ENCODE results near the gene CD86. TPM values are rescaled to one million over a fixed set of nuclear protein-coding genes. Genes with fewer than 3 reads are reported as not detected.

CD86 gene
- total RNA-seq, 1 experiment from 2014 or later, result not detected

DNA sequence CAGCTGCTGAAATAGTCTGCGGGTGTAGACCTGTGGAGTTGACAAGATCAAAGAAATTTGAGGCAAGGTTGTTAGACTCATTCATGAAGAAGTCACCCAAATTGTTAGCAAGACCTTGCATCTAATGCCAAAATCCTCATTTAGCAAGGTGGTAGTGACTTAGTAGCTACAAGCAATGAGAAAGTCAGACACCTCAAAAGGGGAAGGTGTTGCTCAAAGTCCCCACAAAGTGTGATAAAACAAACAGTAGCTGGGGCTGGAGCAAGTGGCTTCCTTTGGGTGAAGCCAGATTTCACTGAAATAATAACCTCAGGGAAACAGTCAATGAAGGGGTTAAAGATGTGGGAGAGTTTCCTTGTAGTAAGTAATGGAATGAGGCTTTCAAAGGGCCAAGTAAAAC, 44.9 kb downstream of the CD86 start:
- ATAC-seq (no peak), DNase-seq (ENCODE audit: low read depth, low spot score) (no peak)
- BruUV-seq (replicated peaks), result no TSS peak
- H3K4me1 ChIP-seq (ENCODE audit: control insufficient read depth, insufficient read depth, low read length), result no peaks in the 10 kb centered on the region
- in situ Hi-C loops (cut with HindIII; ENCODE audit: low pct_unique_long_range_greater_than_20kb, low sequenced_read_pairs), result no loop called here
- no peaks in the 10 kb centered on the region for H3K9me3 ChIP-seq (ENCODE audit: control insufficient read depth, insufficient read depth, low read depth, low read length)
- intact Hi-C loops (cut with micrococcal nuclease; ENCODE audit: unreplicated experiment), result loop anchor here (2.0 kb wide), 1 partner anchor 201 kb away; no protein-coding TSS in a partner anchor
- no peaks in the 10 kb centered on the region for H3K36me3 ChIP-seq (ENCODE audit: control insufficient read depth, insufficient read depth, low read length)
- H3K4me3 ChIP-seq (ENCODE audit: low read depth in 2 of 2, low read length in 2 of 2), result no peak overlapping the region
- ChIA-PET POLR2A (no interaction called here), CTCF (no interaction called here)
- peaks cover 14% of the 10 kb centered on the region for H3K27me3 ChIP-seq (ENCODE audit: control insufficient read depth, insufficient read depth, low read length)
- H3K27ac ChIP-seq (ENCODE audit: low read length), result no peak overlapping the region
- TF ChIP-seq SIN3A (IDR thresholded peaks at IDR 0.05; ENCODE audit: borderline replicate concordance, insufficient read depth, low read depth, low read length) (no peak), TCF7L2 (IDR thresholded peaks at IDR 0.05; ENCODE audit: low read depth, low read length) (no peak)
- TF ChIP-seq, protein P1, sequence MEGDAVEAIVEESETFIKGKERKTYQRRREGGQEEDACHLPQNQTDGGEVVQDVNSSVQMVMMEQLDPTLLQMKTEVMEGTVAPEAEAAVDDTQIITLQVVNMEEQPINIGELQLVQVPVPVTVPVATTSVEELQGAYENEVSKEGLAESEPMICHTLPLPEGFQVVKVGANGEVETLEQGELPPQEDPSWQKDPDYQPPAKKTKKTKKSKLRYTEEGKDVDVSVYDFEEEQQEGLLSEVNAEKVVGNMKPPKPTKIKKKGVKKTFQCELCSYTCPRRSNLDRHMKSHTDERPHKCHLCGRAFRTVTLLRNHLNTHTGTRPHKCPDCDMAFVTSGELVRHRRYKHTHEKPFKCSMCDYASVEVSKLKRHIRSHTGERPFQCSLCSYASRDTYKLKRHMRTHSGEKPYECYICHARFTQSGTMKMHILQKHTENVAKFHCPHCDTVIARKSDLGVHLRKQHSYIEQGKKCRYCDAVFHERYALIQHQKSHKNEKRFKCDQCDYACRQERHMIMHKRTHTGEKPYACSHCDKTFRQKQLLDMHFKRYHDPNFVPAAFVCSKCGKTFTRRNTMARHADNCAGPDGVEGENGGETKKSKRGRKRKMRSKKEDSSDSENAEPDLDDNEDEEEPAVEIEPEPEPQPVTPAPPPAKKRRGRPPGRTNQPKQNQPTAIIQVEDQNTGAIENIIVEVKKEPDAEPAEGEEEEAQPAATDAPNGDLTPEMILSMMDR (IDR thresholded peaks at IDR 0.05), result no peak

DNA sequence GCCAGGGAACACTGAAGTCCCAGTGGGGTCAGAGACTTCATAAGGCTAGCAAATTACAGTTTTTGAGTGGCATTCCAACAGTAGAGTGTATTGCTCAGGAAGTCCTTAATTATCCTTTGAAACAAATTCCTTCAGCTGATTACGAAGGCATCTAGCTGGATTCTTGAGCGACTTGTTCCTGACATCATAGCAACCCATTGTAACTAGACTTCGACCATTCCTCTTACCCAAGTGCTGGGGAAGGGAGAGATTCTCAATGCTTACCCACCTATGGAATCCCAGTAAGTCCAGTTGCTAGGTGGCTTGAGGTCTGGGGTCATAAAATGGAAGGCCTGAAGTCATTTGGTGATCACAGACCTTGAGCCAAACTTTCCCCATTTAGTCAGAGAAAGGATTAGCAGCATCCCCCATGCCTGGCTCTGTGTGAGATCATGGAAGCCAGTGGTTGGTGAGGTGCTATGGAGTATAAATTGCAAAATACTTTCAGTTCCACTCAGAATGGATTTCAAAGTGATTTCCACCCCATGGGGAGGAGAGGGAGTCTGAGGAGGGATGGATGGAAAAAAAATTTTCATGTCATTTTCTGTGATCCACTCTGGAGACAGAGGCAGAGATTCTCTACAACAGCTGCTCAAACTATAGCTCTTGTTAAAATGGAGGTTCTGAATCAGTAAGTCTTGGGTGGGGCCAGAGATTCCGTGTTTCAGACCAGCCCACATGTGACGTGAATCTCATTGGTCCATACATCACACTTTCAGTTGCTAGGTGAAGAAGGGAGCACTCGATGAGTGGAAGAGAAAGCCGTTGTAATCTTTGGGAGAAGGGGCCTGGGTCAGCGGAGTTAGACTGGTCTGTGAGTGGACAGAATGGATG, 45.7 kb downstream of the CD86 start:
- H3K9me3 ChIP-seq (ENCODE audit: control insufficient read depth, insufficient read depth, low read depth, low read length), result no peaks in the 10 kb centered on the region
- no peak overlapping the region for H3K27ac ChIP-seq (ENCODE audit: low read length)
- no peaks in the 10 kb centered on the region for H3K4me1 ChIP-seq (ENCODE audit: control insufficient read depth, insufficient read depth, low read length)
- DNase-seq (ENCODE audit: low read depth, low spot score) (no peak), ATAC-seq (no peak)
- in situ Hi-C loops (cut with HindIII; ENCODE audit: low pct_unique_long_range_greater_than_20kb, low sequenced_read_pairs), result no loop called here
- no peak overlapping the region for H3K4me3 ChIP-seq (ENCODE audit: low read depth in 2 of 2, low read length in 2 of 2)
- peaks cover 13% of the 10 kb centered on the region for H3K27me3 ChIP-seq (ENCODE audit: control insufficient read depth, insufficient read depth, low read length)
- H3K36me3 ChIP-seq (ENCODE audit: control insufficient read depth, insufficient read depth, low read length), result no peaks in the 10 kb centered on the region
- TF ChIP-seq SIN3A (IDR thresholded peaks at IDR 0.05; ENCODE audit: borderline replicate concordance, insufficient read depth, low read depth, low read length) (no peak), TCF7L2 (IDR thresholded peaks at IDR 0.05; ENCODE audit: low read depth, low read length) (no peak), POLR2AphosphoS5 (IDR thresholded peaks at IDR 0.05; ENCODE audit: low read depth, low read length) (no peak)
- TF ChIP-seq, protein P2, sequence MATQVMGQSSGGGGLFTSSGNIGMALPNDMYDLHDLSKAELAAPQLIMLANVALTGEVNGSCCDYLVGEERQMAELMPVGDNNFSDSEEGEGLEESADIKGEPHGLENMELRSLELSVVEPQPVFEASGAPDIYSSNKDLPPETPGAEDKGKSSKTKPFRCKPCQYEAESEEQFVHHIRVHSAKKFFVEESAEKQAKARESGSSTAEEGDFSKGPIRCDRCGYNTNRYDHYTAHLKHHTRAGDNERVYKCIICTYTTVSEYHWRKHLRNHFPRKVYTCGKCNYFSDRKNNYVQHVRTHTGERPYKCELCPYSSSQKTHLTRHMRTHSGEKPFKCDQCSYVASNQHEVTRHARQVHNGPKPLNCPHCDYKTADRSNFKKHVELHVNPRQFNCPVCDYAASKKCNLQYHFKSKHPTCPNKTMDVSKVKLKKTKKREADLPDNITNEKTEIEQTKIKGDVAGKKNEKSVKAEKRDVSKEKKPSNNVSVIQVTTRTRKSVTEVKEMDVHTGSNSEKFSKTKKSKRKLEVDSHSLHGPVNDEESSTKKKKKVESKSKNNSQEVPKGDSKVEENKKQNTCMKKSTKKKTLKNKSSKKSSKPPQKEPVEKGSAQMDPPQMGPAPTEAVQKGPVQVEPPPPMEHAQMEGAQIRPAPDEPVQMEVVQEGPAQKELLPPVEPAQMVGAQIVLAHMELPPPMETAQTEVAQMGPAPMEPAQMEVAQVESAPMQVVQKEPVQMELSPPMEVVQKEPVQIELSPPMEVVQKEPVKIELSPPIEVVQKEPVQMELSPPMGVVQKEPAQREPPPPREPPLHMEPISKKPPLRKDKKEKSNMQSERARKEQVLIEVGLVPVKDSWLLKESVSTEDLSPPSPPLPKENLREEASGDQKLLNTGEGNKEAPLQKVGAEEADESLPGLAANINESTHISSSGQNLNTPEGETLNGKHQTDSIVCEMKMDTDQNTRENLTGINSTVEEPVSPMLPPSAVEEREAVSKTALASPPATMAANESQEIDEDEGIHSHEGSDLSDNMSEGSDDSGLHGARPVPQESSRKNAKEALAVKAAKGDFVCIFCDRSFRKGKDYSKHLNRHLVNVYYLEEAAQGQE (IDR thresholded peaks at IDR 0.05; ENCODE audit: insufficient read depth in 1 of 2, low read depth in 2 of 2, low read length in 1 of 2), result no peak
- TF ChIP-seq, protein P1 (IDR thresholded peaks at IDR 0.05), result no peak
- POLR2A ChIA-PET, result interaction anchor here (0.7 kb wide), 1 partner anchor 341 kb away, joined by 4 read pairs; no protein-coding TSS in a partner anchor
- intact Hi-C loops (cut with micrococcal nuclease; ENCODE audit: unreplicated experiment), result loop anchor here (1.0 to 2.0 kb wide), 2 partner anchors 157 to 200 kb away; no protein-coding TSS in a partner anchor
- CTCF ChIA-PET, result interaction anchor here (1.1 to 1.6 kb wide), 2 partner anchors 199 to 283 kb away, joined by 4 to 5 read pairs; partner anchors contain the start of gene FAM162A
- no TSS peak for BruUV-seq (replicated peaks)
